ENCODE results near the gene GPR162. TPM values are rescaled to one million over a fixed set of nuclear protein-coding genes. Genes with fewer than 3 reads are reported as not detected.

The GPR162 gene
- total and polyA plus RNA-seq, 10 of the 15 experiments (the other 5 are each of a cell fraction or from before 2014, with no cell fraction given), result not detected

DNA sequence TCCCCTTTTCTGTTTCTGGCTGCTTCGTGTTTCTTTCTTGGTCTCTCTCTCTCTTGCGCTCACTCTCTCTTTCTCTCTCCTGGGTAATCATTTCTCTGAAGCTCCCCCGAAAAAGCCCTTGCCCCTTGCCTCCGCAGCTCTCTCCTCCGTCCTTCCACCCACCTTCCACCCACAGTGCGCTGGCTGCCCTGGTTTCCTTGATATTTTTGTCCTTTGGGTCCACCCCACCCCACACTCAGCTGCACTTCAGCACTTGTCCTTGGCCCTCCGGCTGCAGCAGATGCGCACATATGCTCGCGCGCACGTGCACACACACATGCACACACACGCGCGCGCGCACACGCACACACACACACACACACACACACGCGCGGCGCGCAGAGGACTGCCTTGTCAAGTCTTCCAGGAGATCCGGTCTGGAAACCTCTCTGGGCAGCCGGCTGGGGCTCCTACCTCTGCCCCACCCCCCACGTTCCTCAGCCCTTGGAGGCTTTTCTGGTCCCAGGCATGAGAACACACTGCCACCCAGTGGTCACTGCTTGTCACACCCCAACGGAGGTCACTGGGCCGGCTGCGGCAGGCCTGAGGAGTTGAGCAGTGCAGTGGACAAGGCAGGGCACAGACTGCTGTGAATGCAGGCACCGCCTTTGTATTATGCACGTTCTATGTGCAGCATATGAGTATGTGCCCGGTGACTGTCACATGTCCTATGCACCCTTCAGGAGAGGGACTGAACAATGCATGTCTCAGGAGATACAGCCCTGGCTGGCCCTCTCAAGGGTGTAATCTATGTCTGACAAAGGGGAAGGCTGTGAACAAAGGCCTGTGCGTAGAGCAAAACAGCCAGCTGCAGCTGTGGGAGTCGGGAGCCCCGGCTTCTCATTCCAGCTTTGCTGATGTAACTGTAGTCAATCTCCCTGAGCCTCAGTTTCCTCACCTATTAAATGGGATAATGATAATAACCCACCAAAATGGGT, 42.8 kb upstream of the GPR162 start:
- H3K36me3 ChIP-seq (ENCODE audit: control insufficient read depth in 2 of 2, insufficient read depth in 2 of 2, low read length in 1 of 2), result no peaks in the 10 kb centered on the region
- peak overlapping the region; percentile 56 for H3K4me3 ChIP-seq
- SMC1A ChIA-PET (ENCODE audit: uncharacterized antibody, unreplicated experiment), result interaction anchor here (0.7 to 6.6 kb wide), 17 partner anchors 10 to 163 kb away, joined by 3 to 84 read pairs (median 4); partner anchors contain the start of genes CD4, COPS7A, GNB3 and MLF2
- intact Hi-C loops (cut with micrococcal nuclease; ENCODE audit: unreplicated experiment), result loop anchor here (1.0 to 5.0 kb wide), 5 partner anchors 26 to 227 kb away; partner anchors contain the start of genes MLF2 and ZNF384
- POLR2A ChIA-PET, result interaction anchor here (0.7 to 2.5 kb wide), 10 partner anchors 12 to 214 kb away, joined by 3 to 9 read pairs (median 4); partner anchors contain the start of genes MLF2, PTMS and USP5
- DNase-seq (ENCODE audit: low read depth, low spot score) (peak; percentile 72), ATAC-seq (peak; percentile 96), FAIRE-seq (peak; percentile 94)
- H3K9ac ChIP-seq (ENCODE audit: control insufficient read depth, insufficient read depth, low read length), result peak overlapping the region; percentile 19
- no peaks in the 10 kb centered on the region for H3K27me3 ChIP-seq (replicated peaks in 1 of 2; ENCODE audit: control insufficient read depth in 2 of 2, insufficient read depth in 2 of 2, low read length in 1 of 2)
- peak overlapping the region; percentile 79 for H3K4me2 ChIP-seq (ENCODE audit: control insufficient read depth, insufficient read depth)
- WGBS (ENCODE audit: insufficient coverage, insufficient replicate concordance, low lambda C conversion rate, missing lambda C conversion rate), result 4% methylated on average over 32 of the region's 35 CpGs
- H3K4me1 ChIP-seq (ENCODE audit: control insufficient read depth, insufficient read depth, low read length), result peaks cover 29% of the 10 kb centered on the region
- H2AFZ ChIP-seq (ENCODE audit: control insufficient read depth, low read depth, low read length), result peak overlapping the region; percentile 70
- H4K20me1 ChIP-seq (ENCODE audit: control insufficient read depth, insufficient read depth), result no peaks in the 10 kb centered on the region
- H3K9me3 ChIP-seq (replicated peaks; ENCODE audit: control insufficient read depth, insufficient read depth, low read length), result no peaks in the 10 kb centered on the region
- RAD21 ChIA-PET (ENCODE audit: unreplicated experiment), result interaction anchor here (0.6 to 5.7 kb wide), 10 partner anchors 13 to 213 kb away, joined by 3 to 68 read pairs (median 4); partner anchors contain the start of genes COPS7A, MLF2 and PTMS
- H3K79me2 ChIP-seq (ENCODE audit: control insufficient read depth, insufficient read depth, low read length), result no peaks in the 10 kb centered on the region; the same call in 1 of the 2 replicates
- no peak overlapping the region for H3K27ac ChIP-seq (ENCODE audit: control insufficient read depth, insufficient read depth)
- BruUV-seq (replicated peaks), result no TSS peak
- in situ Hi-C loops (cut with MboI), result no loop called here
- CTCF ChIA-PET, result interaction anchor here (0.6 to 12.7 kb wide), 16 partner anchors 12 to 334 kb away, joined by 3 to 221 read pairs (median 3); partner anchors contain the start of genes MLF2 and PTMS
- TF ChIP-seq CTCF (IDR thresholded peaks at IDR 0.05 in 2 of 3, conservative IDR thresholded peaks at IDR 0.05 in 1 of 3; ENCODE audit: control insufficient read depth in 2 of 3, extremely low read depth in 1 of 3, insufficient read depth in 1 of 3, low read depth in 3 of 3, low read length in 3 of 3) (peak; percentile 95 to 99 (median 96); a peak in 5 of 6 replicates), SP1 (IDR thresholded peaks at IDR 0.05; ENCODE audit: low read depth, low read length) (no peak), CHD2 (IDR thresholded peaks at IDR 0.05; ENCODE audit: borderline replicate concordance, low read depth, low read length) (peak; percentile 91), NKRF (conservative IDR thresholded peaks at IDR 0.05) (peak; percentile 79), DPF2 (IDR thresholded peaks at IDR 0.05) (0 out of 2 replicates have a peak, but pooled peaks have one; percentile 24), SIN3A (IDR thresholded peaks at IDR 0.05; ENCODE audit: low read depth, low read length) (0 out of 2 replicates have a peak, but pooled peaks have one; percentile 46), PML (IDR thresholded peaks at IDR 0.05; ENCODE audit: low read length) (no peak), ZNF592 (IDR thresholded peaks at IDR 0.05) (peak; percentile 74; the same call in 1 of the 2 replicates), POU2F2 (IDR thresholded peaks at IDR 0.05; ENCODE audit: borderline replicate concordance, low read depth, low read length) (no peak), BACH1 (IDR thresholded peaks at IDR 0.05; ENCODE audit: borderline replicate concordance) (peak; percentile 20; the same call in 1 of the 2 replicates), RB1 (IDR thresholded peaks at IDR 0.05; ENCODE audit: borderline replicate concordance) (peak; percentile 88; the same call in 1 of the 2 replicates), MYC (IDR thresholded peaks at IDR 0.05; ENCODE audit: insufficient read depth, insufficient read length, insufficient replicate concordance, low read length, severe bottlenecking) (peak; percentile 78), TAF1 (IDR thresholded peaks at IDR 0.05; ENCODE audit: borderline replicate concordance, low read depth, low read length) (no peak)

Data from GM12878 (cell line).